ENCODE measurements around the gene NAA40. TPM values are rescaled to one million over a fixed set of nuclear protein-coding genes. Genes with fewer than 3 reads are reported as not detected.

Gene NAA40
- total and polyA plus RNA-seq, 4 donors = 9.2 to 20.5 (median 13.8) TPM

DNA sequence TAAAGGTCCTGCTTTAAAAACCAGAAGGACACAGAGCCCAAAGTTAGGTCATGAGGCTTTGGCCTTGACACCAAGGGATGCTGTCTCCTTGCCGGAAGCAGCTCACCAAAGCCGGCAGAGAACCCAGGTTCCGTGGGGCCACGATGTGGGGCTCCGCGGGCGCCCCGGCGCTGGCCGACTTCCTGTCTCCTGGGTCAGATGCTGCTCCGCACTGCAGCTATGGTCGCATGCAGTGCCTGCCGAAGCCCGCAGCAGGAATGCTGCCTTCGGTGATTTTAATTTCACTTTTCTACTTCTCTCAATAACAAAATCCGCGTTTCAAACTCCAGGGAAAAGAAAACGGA, 47.0 kb downstream of the NAA40 start:
- Histone ChIP-seq H3K9me3 (ENCODE audit: control insufficient read depth in 4 of 4, insufficient read depth in 3 of 4, low read length in 3 of 4) (no peaks in the 10 kb centered on the region), H3K27me3 (ENCODE audit: control insufficient read depth in 3 of 3, insufficient read depth in 3 of 3, low read length in 2 of 3) (no peaks in the 10 kb centered on the region), H3K9ac (ENCODE audit: insufficient read depth in 1 of 2, low read length in 2 of 2) (peak overlapping the region; percentile 53 to 55), H3K27ac (ENCODE audit: low read depth in 1 of 2, low read length in 1 of 2) (peak overlapping the region; percentile 26 to 96), H3K4me3 (peak overlapping the region; percentile 97), H3K36me3 (ENCODE audit: control insufficient read depth in 4 of 4, insufficient read depth in 4 of 4, low read length in 4 of 4) (peaks cover 2 to 13% (median 8%) of the 10 kb centered on the region in 4 donors), H3K4me1 (ENCODE audit: control insufficient read depth in 5 of 5, insufficient read depth in 5 of 5, low read length in 5 of 5) (peaks cover 0 to 15% (median 10%) of the 10 kb centered on the region in 5 donors)
- TF ChIP-seq, protein P1, sequence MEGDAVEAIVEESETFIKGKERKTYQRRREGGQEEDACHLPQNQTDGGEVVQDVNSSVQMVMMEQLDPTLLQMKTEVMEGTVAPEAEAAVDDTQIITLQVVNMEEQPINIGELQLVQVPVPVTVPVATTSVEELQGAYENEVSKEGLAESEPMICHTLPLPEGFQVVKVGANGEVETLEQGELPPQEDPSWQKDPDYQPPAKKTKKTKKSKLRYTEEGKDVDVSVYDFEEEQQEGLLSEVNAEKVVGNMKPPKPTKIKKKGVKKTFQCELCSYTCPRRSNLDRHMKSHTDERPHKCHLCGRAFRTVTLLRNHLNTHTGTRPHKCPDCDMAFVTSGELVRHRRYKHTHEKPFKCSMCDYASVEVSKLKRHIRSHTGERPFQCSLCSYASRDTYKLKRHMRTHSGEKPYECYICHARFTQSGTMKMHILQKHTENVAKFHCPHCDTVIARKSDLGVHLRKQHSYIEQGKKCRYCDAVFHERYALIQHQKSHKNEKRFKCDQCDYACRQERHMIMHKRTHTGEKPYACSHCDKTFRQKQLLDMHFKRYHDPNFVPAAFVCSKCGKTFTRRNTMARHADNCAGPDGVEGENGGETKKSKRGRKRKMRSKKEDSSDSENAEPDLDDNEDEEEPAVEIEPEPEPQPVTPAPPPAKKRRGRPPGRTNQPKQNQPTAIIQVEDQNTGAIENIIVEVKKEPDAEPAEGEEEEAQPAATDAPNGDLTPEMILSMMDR (IDR thresholded peaks at IDR 0.05; ENCODE audit: control extremely low read depth, extremely low read depth) = no peak
- WGBS, 2 donors = 0 to 1% methylated on average over 18 of the region's 18 CpGs
- ATAC-seq (ENCODE audit: insufficient read depth, low FRiP score) (peak; percentile 15), DNase-seq (no peak)

GRCh38 chr11:63986156-63986931, 47.5 kb downstream of the NAA40 start, which contains the start of gene OTUB1:
TSS of gene OTUB1 (plus strand) at chr11:63986438. CDS start at chr11:63986457, 19 bp downstream.
- WGBS, 2 donors = 1% methylated on average over 55 to 63 of the region's 63 CpGs
- no peaks in the 10 kb centered on the region for H3K9me3 ChIP-seq (ENCODE audit: control insufficient read depth in 4 of 4, insufficient read depth in 3 of 4, low read length in 3 of 4)
- peak within 1 kb of the TSS; percentile 53 to 55 for H3K9ac ChIP-seq (ENCODE audit: insufficient read depth in 1 of 2, low read length in 2 of 2)
- peaks cover 7 to 19% (median 14%) of the 10 kb centered on the region in 4 donors for H3K36me3 ChIP-seq (ENCODE audit: control insufficient read depth in 4 of 4, insufficient read depth in 4 of 4, low read length in 4 of 4)
- DNase-seq = peak; percentile 92 to 94 (median 93)
- peak within 1 kb of the TSS; percentile 97 for H3K4me3 ChIP-seq
- no peaks in the 10 kb centered on the region for H3K27me3 ChIP-seq (ENCODE audit: control insufficient read depth in 3 of 3, insufficient read depth in 3 of 3, low read length in 2 of 3)
- peak; percentile 94 for ATAC-seq (ENCODE audit: insufficient read depth, low FRiP score)
- H3K27ac ChIP-seq (ENCODE audit: low read depth in 1 of 2, low read length in 1 of 2) = peak within 1 kb of the TSS; percentile 74 to 96
- peaks cover 0 to 15% (median 10%) of the 10 kb centered on the region in 5 donors for H3K4me1 ChIP-seq (ENCODE audit: control insufficient read depth in 5 of 5, insufficient read depth in 5 of 5, low read length in 5 of 5)
- TF ChIP-seq, protein P1 (IDR thresholded peaks at IDR 0.05; ENCODE audit: control extremely low read depth, extremely low read depth) = no peak

DNA sequence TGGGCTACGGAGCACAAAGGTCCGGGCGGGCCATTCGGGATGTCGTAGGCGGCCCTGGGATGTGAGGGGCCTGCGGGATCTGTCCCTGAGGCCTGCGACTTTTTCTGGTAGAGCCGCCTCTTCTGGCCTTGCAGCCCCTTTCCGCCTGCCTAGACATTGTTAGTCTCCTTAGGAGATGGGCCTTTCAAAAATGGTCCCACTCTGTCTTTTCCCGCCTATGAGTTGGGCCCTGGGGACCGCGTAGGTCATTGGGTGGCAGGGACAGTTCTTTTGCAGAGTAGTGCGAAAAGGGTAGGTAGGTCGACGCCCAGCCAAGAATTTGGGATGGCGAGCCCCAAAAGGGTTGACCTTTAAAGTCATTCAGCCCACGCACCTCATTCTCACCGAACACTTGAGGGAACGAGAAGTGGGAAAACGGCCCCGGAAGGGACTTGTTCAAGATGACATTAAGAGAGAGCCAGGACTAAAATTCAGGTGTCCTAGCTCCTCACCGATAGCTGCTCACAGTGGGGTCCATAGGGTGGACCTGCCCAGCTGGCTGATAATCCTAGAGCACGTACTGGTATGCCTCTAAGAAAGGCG, 48.2 kb downstream of the NAA40 start:
- DNase-seq (no peak), ATAC-seq (ENCODE audit: insufficient read depth, low FRiP score) (no peak)
- Histone ChIP-seq H3K36me3 (ENCODE audit: control insufficient read depth in 4 of 4, insufficient read depth in 4 of 4, low read length in 4 of 4) (peaks cover 7 to 23% (median 18%) of the 10 kb centered on the region in 4 donors), H3K4me1 (ENCODE audit: control insufficient read depth in 5 of 5, insufficient read depth in 5 of 5, low read length in 5 of 5) (peaks cover 0 to 15% (median 10%) of the 10 kb centered on the region in 5 donors), H3K27ac (ENCODE audit: low read depth in 1 of 2, low read length in 1 of 2) (peak overlapping the region; percentile 74 to 96), H3K27me3 (ENCODE audit: control insufficient read depth in 3 of 3, insufficient read depth in 3 of 3, low read length in 2 of 3) (no peaks in the 10 kb centered on the region), H3K9ac (ENCODE audit: insufficient read depth in 1 of 2, low read length in 2 of 2) (peak overlapping the region; percentile 24 to 55), H3K4me3 (peak overlapping the region; percentile 97), H3K9me3 (ENCODE audit: control insufficient read depth in 4 of 4, insufficient read depth in 3 of 4, low read length in 3 of 4) (no peaks in the 10 kb centered on the region)
- WGBS, 2 donors = 39 to 53% methylated on average over 24 to 25 of the region's 25 CpGs
- TF ChIP-seq, protein P1 (IDR thresholded peaks at IDR 0.05; ENCODE audit: control extremely low read depth, extremely low read depth) = no peak

Measured in lung (tissue), 12 donors.